Skin epidermis (tissue), 12 donors: ENCODE data around the gene MGRN1.
"Not testable (repeated sequence)": the region's sequence is repeated elsewhere in the genome, so short reads cannot be mapped to it uniquely, and the experiment has no call there.

Source experiments
- H3K27ac ChIP-seq, 21 experiments: fragments of 200-600 bp; sonication (generic) in 11 of 21; one replicate each; pipeline ENCODE4 v1.5.0; 2020; ENCODE audit warnings: mild to moderate bottlenecking in 3 of 21, inconsistent platforms in 2 of 21, moderate library complexity in 2 of 21
- H3K4me3 ChIP-seq, 7 experiments: fragments of 200-600 bp; sonication (generic) in 2 of 7; one replicate each; pipeline ENCODE4 v1.5.0; 2020; ENCODE audit warnings: inconsistent platforms in 2 of 7, mild to moderate bottlenecking in 2 of 7, moderate library complexity in 1 of 7

MGRN1 gene

DNA sequence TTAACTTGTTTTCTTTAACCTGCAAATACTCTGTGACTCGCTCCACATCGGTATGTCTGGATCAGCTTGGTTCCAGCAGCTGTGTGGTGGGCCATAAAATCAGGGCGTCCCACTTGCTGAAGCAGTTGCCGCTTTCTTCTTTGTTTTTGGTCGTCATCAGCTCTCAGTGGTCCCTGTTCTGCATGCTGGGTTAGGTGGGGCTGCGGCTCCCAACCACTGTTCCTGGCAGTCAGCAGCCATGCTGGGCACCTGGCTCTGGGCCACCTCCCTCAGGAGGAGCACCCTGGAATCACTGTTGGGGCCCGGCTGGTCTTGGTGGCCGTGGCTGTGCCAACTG is 23.0 kb downstream of the MGRN1 start:
- Histone ChIP-seq H3K4me3 (no peak overlapping the region), H3K27ac (no peak overlapping the region)

DNA sequence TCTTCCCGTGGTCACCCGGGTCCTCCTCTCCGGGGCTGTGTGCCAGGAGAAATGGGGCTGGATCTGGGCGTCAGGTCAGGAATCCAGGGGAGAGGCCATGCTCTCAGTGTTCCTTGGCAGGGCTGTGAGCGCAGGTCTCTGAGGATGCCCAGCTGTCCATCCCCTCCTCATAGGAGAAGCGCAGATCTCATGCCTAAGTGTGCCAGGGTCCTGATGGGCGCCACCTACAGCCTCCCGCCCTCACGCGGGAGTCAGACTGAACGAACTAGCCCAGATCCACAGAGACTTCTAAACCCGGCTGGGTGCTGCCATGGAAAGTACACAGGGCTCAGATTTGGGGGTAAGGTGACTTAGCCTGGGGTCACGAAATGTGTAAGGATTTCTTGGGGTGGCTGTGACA is 24.3 kb downstream of the MGRN1 start:
- Histone ChIP-seq H3K27ac (no peak overlapping the region), H3K4me3 (no peak overlapping the region)

DNA sequence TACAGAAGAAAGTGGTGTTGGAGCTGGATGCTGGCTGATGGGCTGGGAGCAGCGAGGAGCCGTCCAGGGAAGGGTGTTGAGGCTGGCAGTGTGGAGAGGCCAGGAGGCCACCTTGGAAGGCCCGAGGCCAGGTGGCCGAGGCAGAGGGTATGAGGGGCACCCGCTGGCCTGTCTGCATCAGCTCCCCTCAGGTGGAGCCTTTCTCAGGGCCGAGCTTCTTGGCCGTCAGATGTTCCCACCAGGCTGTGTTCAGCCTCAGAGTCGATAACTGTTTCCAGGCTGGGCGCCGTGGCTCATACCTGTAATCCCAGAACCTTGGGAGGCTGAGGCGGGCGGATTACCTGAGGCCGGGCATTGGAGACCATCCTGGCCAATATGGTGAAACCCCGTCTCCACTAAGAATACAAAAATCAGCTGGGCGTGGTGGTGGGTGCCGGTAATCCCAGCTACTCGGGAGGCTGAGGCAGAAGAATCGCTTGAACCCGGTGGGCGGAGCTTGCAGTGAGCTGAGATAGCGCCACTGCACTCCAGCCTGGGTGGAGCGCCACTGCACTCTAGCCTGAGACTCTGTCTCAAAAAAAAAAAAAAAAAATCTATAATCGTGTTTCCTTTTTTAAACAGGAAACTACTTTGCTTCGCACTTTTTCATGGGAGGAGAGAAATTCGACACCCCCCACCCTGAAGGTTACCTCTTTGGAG is 25.3 kb downstream of the MGRN1 start:
- Histone ChIP-seq H3K27ac (no peak overlapping the region), H3K4me3 (no peak overlapping the region)

DNA sequence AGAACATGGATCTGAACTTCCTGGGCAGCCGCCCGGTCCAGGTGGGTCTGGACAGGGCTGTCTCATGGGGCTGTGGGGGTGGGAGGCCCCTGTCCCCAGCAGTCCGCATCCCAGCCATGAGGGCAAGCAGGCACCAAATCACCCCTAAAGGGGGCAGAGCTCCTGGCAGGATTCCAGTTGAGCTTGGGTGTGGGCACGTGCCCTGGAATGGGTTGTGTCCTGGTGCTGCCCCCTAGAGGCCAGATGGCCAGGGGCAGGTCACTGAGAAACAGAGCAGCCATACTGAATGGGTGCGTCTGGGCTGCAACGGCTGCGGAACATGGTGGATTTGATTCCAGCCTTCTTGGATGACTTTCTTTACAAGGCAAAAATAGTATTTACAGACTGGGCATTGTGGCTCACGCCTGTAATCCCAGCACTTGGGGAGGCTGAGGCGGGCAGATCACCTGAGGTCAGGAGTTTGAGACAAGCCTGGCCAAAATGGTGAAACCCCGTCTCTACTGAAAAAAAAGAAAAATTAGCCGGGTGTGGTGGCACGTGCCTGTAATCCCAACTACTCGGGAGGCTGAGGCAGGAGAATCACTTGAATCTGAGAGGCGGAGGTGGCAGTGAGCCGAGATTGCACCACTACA is 25.9 kb downstream of the MGRN1 start:
- not testable (repeated sequence) for H3K4me3 ChIP-seq, H3K27ac ChIP-seq

DNA sequence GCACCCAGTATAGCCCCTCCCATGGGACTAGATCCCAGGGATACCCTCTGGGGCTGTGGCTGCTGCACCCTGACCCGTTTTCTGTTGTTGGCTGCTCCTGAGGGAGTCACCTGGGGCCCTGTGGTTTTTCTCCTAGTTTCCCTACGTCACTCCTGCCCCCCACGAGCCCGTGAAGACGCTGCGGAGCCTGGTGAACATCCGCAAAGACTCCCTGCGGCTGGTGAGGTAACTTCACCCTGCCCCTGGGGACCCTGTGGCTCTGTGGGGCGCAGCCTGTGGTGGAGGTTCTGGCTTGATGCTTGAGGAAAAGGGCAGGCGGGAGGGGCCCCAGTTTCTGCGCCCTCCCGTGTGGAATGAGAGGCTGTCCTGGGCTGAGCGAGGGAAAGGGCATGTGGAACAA is 27.2 kb downstream of the MGRN1 start:
- no peak overlapping the region for H3K27ac ChIP-seq
- no peak overlapping the region for H3K4me3 ChIP-seq

DNA sequence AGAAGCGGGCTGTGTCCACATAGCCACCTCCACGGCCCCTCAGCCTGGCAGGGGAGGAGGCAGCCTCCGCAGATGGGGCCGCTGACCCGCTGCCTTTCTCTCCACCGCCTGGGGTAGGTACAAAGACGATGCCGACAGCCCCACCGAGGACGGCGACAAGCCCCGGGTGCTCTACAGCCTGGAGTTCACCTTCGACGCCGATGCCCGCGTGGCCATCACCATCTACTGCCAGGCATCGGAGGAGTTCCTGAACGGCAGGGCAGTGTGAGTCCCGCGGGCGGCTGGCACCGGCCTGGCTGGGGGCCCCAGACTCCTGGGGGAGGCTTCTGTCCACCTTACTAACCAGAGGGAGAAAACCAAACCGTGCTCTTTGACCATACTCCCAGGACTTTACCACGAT is 27.9 kb downstream of the MGRN1 start:
- no peak overlapping the region for H3K27ac ChIP-seq
- no peak overlapping the region for H3K4me3 ChIP-seq

DNA sequence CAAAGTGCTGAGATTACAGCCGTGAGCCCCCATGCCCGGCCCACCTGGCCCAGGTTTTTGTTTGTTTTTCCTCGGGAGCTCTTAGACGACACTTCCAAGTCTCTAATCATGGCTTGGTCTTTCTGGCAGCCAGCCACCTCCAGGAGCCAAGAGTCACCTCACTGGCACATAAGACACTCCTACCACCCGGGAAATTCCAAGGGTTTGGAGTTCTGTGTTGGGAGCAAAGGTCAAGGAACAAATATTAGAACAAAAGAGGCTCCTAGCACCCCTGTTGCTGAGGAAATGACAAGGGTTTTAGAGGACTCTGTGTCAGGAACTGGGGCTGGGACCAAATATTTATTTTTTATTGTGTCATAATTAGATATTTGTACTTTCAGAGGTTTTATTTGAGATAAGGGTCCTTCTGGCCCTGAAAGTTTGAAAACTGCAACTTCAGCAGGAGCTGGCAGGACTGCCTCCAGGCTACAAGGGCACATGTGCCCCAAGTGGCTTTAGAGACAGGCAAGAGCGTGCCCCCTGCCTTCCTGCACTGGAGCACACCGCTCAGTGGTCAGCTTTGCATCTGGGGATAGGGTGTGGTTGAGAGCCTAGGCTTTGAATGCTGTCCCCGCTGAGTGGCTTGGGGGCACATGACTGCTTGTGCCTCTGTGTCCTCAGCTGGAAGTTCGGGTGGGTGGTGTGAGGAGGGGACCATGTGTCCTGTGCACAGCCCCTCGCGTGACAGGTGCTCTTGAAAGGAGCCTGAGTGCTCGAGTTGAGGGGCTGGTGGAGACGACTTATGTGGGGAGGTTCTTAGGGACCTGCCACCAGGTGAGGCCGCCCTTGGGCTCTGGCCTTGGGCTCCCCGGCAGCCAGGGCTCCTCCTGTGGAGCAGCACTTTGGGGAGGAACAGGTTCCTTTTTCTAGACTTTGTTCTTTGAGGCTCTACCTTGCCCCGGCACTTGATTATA is 29.7 kb downstream of the MGRN1 start:
- Histone ChIP-seq H3K4me3 (no peak overlapping the region), H3K27ac (no peak overlapping the region)

DNA sequence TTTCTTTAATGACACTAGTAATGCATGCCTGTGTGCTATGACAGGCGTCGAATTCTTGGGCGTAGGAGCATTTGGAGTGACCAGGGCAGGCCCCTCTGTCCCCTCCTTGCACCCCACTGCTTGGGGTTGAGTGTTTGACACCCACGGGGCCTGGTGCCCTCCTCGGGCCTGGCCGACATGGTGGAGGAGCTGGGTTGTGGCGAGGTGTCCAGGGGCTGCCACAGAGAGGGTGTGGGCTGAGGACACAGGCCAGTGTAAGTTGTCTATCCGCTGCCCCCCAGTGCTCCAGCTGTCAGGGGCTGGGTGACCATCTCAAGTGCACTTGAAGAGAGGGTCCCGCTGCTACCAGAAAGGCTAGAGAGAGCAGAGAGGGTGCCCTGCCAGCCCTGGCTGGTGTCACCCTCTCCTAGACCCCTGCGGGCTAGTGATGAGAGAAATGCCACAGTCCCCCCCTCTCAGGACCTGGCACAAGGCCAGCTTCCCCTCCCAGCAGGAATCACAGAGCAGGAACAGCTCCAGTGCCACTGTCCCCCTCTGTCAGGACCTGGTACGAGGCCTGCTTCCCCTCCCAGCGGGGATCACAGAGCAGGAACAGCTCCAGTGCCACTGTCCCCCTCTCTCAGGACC is 30.5 kb downstream of the MGRN1 start:
- no peak overlapping the region for H3K27ac ChIP-seq
- H3K4me3 ChIP-seq = no peak overlapping the region

DNA sequence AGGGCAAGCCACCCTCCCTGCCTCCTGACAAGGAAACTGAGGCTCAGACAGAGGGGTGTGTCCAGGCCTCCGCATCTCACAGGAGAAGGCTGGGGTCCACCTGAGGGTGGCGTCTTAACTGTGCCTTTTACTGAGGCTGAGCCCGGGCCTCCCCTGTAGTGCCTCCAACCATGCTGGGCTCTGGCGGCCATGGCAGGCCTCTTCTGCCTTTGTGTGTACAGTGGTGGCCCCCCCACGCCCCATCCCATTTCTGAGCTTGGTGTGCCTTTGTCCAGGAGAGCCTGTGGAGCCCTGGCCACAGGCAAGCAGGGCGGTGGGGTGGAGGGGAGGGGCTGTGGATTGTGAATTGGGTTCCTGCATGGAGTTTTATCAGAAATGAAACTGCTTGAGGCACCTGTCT is 31.2 kb downstream of the MGRN1 start:
- Histone ChIP-seq H3K27ac (no peak overlapping the region), H3K4me3 (no peak overlapping the region)

DNA sequence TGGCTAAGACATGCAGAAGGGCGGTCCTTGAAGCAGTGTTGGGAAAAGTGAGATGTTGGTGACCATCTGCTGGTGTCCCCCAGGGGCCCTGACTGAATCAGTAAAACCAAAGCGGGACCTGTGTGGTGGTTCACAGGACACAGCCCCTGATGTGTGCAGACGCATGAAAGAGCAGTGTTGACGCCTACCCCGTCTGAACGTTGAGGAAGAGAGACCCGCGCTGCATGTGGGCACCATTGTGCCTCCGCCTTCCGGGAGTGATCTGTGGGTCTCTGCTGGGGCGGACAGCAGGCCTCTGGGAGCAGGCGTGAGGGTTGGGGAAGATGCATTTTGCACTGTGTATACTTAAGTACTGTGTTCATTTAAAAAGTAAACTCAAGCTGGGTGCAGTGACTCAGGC is 31.6 kb downstream of the MGRN1 start:
- H3K4me3 ChIP-seq = no peak overlapping the region
- H3K27ac ChIP-seq = no peak overlapping the region

DNA sequence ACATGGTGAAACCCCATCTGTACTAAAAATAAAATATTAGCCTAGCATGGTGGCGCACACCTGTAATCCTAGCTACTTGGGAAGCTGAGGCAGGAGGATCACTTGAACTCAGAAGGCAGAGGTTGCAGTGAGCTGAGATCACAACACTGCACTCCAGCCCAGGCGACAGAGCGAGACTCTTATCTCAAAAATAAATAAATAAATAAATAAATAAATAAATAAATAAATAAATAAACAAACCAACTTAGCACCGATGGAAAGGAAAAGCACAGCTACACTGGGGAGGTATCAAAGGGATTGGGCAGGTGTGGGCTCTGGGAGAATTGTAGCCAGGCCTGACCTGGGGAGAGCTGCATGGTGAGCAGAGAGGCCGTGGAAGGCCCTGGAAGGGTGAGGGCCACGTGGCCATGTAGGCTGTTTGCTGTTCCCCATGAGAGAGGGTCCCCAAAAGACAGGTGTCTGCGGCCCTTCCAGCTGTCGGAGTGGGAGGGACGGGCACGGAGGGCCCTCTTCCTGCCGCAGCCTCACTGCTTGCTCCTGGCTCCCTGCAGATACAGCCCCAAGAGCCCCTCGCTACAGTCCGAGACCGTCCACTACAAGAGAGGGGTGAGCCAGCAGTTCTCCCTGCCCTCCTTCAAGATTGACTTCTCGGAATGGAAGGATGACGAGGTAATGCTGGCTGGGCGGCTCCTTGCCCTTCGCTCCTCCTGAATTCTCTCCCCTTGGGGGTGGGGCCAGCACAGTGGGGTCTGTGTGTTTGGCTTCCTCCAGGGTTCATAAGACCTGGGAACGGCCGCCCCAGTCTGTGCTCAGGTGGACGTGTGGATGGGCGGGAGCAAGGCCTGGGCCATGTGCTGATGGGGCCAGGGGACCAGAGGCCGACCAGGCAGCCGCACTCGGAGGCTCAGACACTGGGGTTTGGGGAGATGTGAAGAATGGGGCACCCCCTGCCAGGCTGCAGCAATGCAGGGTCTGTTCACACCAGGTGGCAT is 32.4 kb downstream of the MGRN1 start:
- Histone ChIP-seq H3K27ac (no peak overlapping the region), H3K4me3 (no peak overlapping the region)

DNA sequence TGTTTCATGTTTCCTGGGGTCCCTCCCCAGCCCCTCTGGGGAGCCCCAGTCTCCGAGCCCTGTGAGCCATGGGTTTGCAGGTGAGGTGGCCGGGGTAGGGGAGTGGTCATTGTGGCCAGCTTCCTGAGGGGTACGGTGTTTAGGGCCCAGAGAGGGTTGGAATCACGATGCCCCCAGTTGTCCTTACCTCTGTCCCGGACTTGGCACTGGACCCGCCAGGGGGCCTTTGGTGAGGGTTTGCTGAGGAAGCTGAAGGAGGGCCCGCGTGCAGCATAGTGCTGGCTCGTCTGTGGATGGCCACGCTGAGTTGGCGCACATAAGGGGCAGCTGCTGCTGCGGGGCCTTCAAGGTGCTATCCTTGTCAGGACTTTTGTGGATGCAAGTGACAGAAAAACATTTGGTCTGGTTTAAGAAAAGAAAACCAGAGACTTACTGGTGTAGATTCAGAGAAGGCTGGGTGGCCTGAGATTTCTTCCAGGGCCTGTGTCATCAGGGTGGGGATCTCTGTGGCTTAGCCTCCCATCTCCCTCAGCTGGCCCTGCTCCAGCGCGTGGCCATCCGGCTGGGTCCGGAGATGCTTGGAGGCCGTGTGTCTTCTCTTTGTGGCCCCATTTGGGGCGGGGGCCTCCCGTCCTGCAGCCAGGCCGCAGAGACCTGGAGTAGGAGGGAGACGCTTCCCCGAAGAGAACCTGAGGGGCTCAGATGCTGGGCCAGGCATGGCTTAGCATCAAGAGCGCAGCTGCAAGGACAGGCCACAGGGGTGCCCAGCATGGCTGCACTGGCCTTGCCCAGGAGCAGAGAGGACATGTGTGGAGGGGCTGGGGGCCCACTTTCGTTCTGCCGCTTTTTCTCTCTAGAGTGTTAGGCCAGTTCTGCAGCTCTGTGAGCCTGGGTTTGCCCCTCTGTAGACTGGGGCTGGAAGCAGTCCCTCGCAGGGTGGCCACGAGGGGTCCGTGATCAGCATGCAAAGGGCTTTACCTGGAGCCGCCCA is 35.0 kb downstream of the MGRN1 start:
- no peak overlapping the region for H3K4me3 ChIP-seq
- peak overlapping the region in 2 of 21 experiments; percentile 44 to 69 for H3K27ac ChIP-seq

DNA sequence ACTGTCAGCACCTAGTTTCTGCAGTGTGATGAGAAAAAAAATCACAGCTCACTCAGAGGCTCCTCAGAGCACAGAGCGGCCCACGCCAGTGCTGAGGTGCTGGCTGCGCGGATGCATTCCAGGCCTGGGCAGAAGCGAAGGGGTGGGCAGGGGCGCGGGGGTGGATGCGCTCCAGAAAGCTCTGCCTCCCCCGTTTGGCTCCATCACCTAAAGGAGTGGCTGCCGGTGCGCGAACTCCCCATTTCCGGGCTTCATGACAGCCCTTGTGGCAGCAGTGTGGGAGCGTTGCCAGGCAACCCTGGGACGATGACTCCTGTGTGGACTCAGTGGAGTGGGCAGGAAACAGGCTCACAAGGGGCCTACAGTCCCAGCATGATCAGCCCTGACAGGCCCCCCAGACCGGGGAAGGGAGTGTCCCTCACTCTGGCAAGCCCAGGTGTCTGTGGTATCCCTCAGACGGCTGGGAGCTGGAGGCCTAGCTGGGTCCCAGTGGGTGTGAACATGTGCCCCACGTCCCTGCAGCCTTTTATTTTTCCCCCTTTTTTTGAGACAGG is 35.9 kb downstream of the MGRN1 start:
- peak overlapping the region in 4 of 21 experiments; percentile 10 to 69 (median 40) for H3K27ac ChIP-seq
- no peak overlapping the region for H3K4me3 ChIP-seq

DNA sequence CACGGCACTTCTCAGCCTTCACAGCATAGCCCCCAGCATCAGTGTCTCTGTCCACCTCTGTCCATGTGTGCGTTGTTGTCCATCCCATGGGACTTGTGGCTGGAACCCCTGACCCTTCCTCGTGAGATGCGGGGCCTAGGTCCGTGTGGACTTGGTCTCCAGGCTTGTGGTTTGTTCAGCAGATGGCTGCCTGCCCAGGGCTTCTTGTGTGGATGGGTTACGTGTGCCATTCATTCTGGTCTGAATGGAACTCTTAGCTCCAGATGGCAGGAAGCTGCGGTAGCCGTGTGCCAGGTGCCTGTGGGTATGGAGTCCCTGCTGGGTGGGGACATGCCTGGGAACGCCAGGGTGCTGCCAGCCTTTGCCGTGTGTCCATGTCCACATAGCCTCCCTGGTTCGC is 37.0 kb downstream of the MGRN1 start:
- H3K27ac ChIP-seq = peak overlapping the region in 2 of 21 experiments; percentile 11 to 17
- H3K4me3 ChIP-seq = no peak overlapping the region

DNA sequence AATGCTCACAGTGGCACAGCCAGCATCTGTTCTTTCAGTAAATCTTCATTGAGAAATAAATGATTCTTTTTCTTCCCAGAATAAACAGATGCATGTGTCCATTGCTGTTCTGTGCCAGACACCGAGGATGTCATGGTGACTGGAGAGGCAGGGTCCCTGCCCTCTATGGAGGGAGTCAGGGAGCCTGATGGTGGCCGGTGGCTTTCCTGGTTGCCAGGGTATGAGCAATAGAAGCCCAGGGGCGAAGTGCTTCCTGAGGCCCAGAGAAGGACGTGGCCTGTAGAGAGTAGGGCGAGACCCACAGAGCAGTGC is 38.8 kb downstream of the MGRN1 start:
- Histone ChIP-seq H3K27ac (peak overlapping the region in 6 of 21 experiments; percentile 12 to 89 (median 62)), H3K4me3 (no peak overlapping the region)

DNA sequence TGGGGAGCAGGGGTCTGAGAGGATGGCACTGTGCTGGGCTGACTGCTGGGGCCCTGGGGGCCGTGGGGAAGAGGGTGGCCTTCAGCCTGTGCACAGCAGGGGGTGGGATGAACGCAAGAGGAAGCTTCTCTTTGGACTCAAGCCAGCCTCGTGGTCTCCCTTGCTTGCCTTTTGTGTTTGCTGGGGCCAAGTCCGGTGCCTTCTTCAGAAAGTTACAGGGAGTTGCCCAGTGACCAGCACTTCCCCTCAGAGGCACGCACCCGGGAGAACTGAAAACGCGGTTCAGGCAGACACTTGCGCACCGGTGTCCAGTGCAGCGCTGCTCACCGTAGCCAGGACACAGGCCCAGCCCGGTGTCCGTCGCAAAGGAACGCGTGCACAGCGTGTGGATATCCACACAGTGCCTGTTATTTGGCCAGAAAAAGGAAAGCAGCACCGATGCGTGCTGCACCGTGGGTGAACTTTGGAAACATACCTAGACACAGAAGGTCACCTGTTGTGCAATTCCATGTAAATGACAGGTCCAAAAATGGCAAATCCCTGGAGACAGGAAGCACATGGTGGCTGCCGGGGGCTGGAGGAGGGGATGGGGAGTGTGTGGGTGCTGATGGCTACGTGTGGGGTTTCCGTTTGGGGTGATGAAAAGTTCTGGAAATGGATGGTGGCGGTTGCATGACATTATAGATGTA is 39.3 kb downstream of the MGRN1 start:
- Histone ChIP-seq H3K27ac (peak overlapping the region in 11 of 21 experiments; percentile 36 to 89 (median 59)), H3K4me3 (no peak overlapping the region)
